Tibial nerve (tissue), 4 donors: ENCODE measurements around the gene FAM3B. TPM values are rescaled to one million over a fixed set of nuclear protein-coding genes. Genes with fewer than 3 reads are reported as not detected.

Experiments used
- DNase-seq, 2 donors: peaks; one replicate each; pipeline ENCODE4 v3.0.0-alpha.2; 2019; ENCODE audit warnings: low spot score in 2 of 2
- H3K27ac ChIP-seq, 4 donors: fragments of 200-600 bp; sonication (generic) in 3 of 4; one replicate each; pipeline ENCODE4 v1.5.1; 2017 to 2019; ENCODE audit warnings: mild to moderate bottlenecking in 1 of 4
- H3K27me3 ChIP-seq, 2 donors: fragments of 200-600 bp; sonication (generic) in 1 of 2; one replicate each; pipeline versions ENCODE4 v1.5.1 to v1.6.0; 2017 to 2019
- H3K36me3 ChIP-seq, 3 donors: fragments of 200-600 bp; sonication (generic); one replicate each; pipeline ENCODE4 v1.5.1; 2018 to 2019
- H3K4me1 ChIP-seq, 4 donors: fragments of 200-600 bp; sonication (generic) in 3 of 4; one replicate each; pipeline ENCODE4 v1.5.1; 2017 to 2019
- H3K4me3 ChIP-seq, 4 donors: fragments of 200-600 bp; sonication (generic) in 3 of 4; one replicate each; pipeline ENCODE4 v1.5.1; 2017 to 2019; ENCODE audit warnings: mild to moderate bottlenecking in 1 of 4, moderate library complexity in 1 of 4
- H3K9me3 ChIP-seq, 4 donors: fragments of 200-600 bp; sonication (generic) in 3 of 4; one replicate each; pipeline ENCODE4 v1.5.1; 2017 to 2019
- CTCF ChIP-seq, 5 experiments: fragments of 200-600 bp in 3 of 5; fragments of 450-650 bp in 2 of 5; sonication (generic) in 3 of 5; IDR thresholded peaks; one replicate each; pipeline ENCODE4 v1.5.1; 2016 to 2019; ENCODE audit warnings: antibody characterized with exemption in 5 of 5, mild to moderate bottlenecking in 3 of 5, moderate library complexity in 2 of 5
- EP300 ChIP-seq, 2 donors: sonication (generic); formaldehyde crosslinking; IDR thresholded peaks; one replicate each; pipeline ENCODE4 v1.6.1; 2017; ENCODE audit warnings: antibody characterized with exemption in 2 of 2, mild to moderate bottlenecking in 1 of 2
- POLR2A ChIP-seq, 2 donors: fragments of 450-650 bp; IDR thresholded peaks; one replicate each; pipeline ENCODE4 v1.6.1; 2017; ENCODE audit warnings: antibody characterized with exemption in 2 of 2, mild to moderate bottlenecking in 2 of 2, moderate library complexity in 2 of 2
- WGBS, 2 donors: methylation state at CpG; one replicate each; pipeline ENCODE4 v1.1.5; 2018; 5-methylcytosine and 5-hydroxymethylcytosine counted together
- total RNA-seq, 4 donors: library from RNA; depleted of rRNA; stranded (reverse); fragments of >200 nt; gene quantifications; one replicate each; pipeline ENCODE4 v1.1.0, GENCODE V29; 2016

The FAM3B gene
- total RNA-seq, 4 donors from 2014 or later, result not detected

- Histone ChIP-seq H3K27me3 (no peaks in the 10 kb centered on the region), H3K36me3 (no peaks in the 10 kb centered on the region), H3K4me3 (peak within 1 kb of the TSS; percentile 23 to 44 (median 33)), H3K27ac (peak within 1 kb of the TSS; percentile 55 to 92 (median 87)), H3K9me3 (no peaks in the 10 kb centered on the region), H3K4me1 (peaks cover 0 to 69% (median 9%) of the 10 kb centered on the region in 4 donors)
- DNase-seq, result peak; percentile 52 to 86
- TF ChIP-seq POLR2A (IDR thresholded peaks at IDR 0.05), result peak in 1 of 2 donors; percentile 15
- peak in 1 of 5 experiments; percentile 8 for TF ChIP-seq CTCF (IDR thresholded peaks at IDR 0.05)
- TF ChIP-seq EP300 (IDR thresholded peaks at IDR 0.05), result peak in 1 of 2 donors; percentile 72
- whole genome bisulfite sequencing, 2 donors, result 46 to 55% methylated on average over 24 of the region's 24 CpGs
These were observed 45.4 kb downstream of the FAM3B start, which contains the start of gene MX2 for GRCh38 chr21:41361786-41362604. TSS of gene MX2 (plus strand) at chr21:41362027. CDS start at chr21:41376907, 14,880 bp downstream.

- 85 to 93% methylated on average over 16 of the region's 16 CpGs for WGBS, 2 donors
- peak overlapping the region; percentile 23 to 44 (median 33) for H3K4me3 ChIP-seq
- H3K27me3 ChIP-seq, result no peaks in the 10 kb centered on the region
- H3K9me3 ChIP-seq, result no peaks in the 10 kb centered on the region
- H3K27ac ChIP-seq, result peak overlapping the region in 3 of 4 donors; percentile 86 to 92 (median 88)
- TF ChIP-seq CTCF (IDR thresholded peaks at IDR 0.05), result no peak
- no peak for TF ChIP-seq POLR2A (IDR thresholded peaks at IDR 0.05)
- TF ChIP-seq EP300 (IDR thresholded peaks at IDR 0.05), result no peak
- no peak for DNase-seq
- no peaks in the 10 kb centered on the region for H3K36me3 ChIP-seq
- peaks cover 0 to 62% (median 6%) of the 10 kb centered on the region in 4 donors for H3K4me1 ChIP-seq
These were observed 46.2 kb downstream of the FAM3B start for GRCh38 chr21:41362605-41363369.

- Histone ChIP-seq H3K27me3 (no peaks in the 10 kb centered on the region), H3K4me1 (peaks cover 0 to 58% (median 9%) of the 10 kb centered on the region in 4 donors), H3K36me3 (no peaks in the 10 kb centered on the region), H3K27ac (peak overlapping the region in 1 of 4 donors; percentile 86), H3K4me3 (no peak overlapping the region), H3K9me3 (no peaks in the 10 kb centered on the region)
- WGBS, 2 donors, result 95% methylated on average over 18 of the region's 18 CpGs
- no peak for DNase-seq
- TF ChIP-seq EP300 (IDR thresholded peaks at IDR 0.05) (no peak), POLR2A (IDR thresholded peaks at IDR 0.05) (no peak), CTCF (IDR thresholded peaks at IDR 0.05) (no peak)
These were observed 47.0 kb downstream of the FAM3B start for GRCh38 chr21:41363370-41364270.

GRCh38 chr21:41364308-41364707, 47.7 kb downstream of the FAM3B start:
- H3K27ac ChIP-seq, result no peak overlapping the region
- H3K9me3 ChIP-seq, result no peaks in the 10 kb centered on the region
- peaks cover 0 to 58% (median 14%) of the 10 kb centered on the region in 4 donors for H3K4me1 ChIP-seq
- H3K36me3 ChIP-seq, result no peaks in the 10 kb centered on the region
- no peak for DNase-seq
- TF ChIP-seq EP300 (IDR thresholded peaks at IDR 0.05) (no peak), CTCF (IDR thresholded peaks at IDR 0.05) (no peak), POLR2A (IDR thresholded peaks at IDR 0.05) (no peak)
- no peaks in the 10 kb centered on the region for H3K27me3 ChIP-seq
- no peak overlapping the region for H3K4me3 ChIP-seq
- WGBS, 2 donors, result 90 to 96% methylated on average over 6 of the region's 6 CpGs
